Renal pelvis (tissue), 12 donors: Measurements from ENCODE around the gene UAP1L1. TPM values are rescaled to one million over a fixed set of nuclear protein-coding genes. Genes with fewer than 3 reads are reported as not detected.
"Not testable (repeated sequence)": the region's sequence is repeated elsewhere in the genome, so short reads cannot be mapped to it uniquely, and the experiment has no call there.

Experiments
- DNase-seq: peaks from one replicate; pipeline ENCODE4 v3.0.0-alpha.2; 2013
- long read RNA-seq, 16 experiments: transcript quantifications; one replicate each; lab custom pipeline, GENCODE V29; 2026
- polyA plus RNA-seq, 3 donors: library from polyadenylated mRNA; unstranded; fragments of 120-200 nt; gene quantifications; one replicate each; pipeline ENCODE4 v1.2.1, GENCODE V29; 2013; ENCODE audit not compliant: insufficient read length in 3 of 3

The UAP1L1 gene
- 1 to 10 TPM; 5.4 to 8.6 (median 6.3) TPM for polyA plus RNA-seq
- long read RNA-seq, donor 1, partial matches to known transcripts = 0 of 1 reads
- long read RNA-seq, donor 1, other reads (novel, unspliced or antisense) = 0 of 1 reads
- long read RNA-seq, donor 2 = 0 reads
- long read RNA-seq, donor 3 = 0 reads
- long read RNA-seq, donor 4 = 0 reads
- long read RNA-seq, donor 5, partial matches to known transcripts = 0 of 1 reads
- long read RNA-seq, donor 5, other reads (novel, unspliced or antisense) = 0 of 1 reads
- long read RNA-seq, donor 6 = 0 reads
- long read RNA-seq, donor 7, partial matches to known transcripts = 0 of 2 reads
- long read RNA-seq, donor 7, other reads (novel, unspliced or antisense) = 0 of 2 reads
- long read RNA-seq, donor 8 = 0 reads
- long read RNA-seq, donor 9 = 0 reads
- long read RNA-seq, donor 10 = 0 reads
- long read RNA-seq, donor 11 = 0 reads
- long read RNA-seq, donor 12 = 0 reads
- long read RNA-seq, donor 13 = 0 reads
- long read RNA-seq, donor 14 = 0 reads
- long read RNA-seq, donor 15, partial matches to known transcripts = 0 of 1 reads
- long read RNA-seq, donor 15, other reads (novel, unspliced or antisense) = 0 of 1 reads
- long read RNA-seq, donor 16 = 0 reads

DNA sequence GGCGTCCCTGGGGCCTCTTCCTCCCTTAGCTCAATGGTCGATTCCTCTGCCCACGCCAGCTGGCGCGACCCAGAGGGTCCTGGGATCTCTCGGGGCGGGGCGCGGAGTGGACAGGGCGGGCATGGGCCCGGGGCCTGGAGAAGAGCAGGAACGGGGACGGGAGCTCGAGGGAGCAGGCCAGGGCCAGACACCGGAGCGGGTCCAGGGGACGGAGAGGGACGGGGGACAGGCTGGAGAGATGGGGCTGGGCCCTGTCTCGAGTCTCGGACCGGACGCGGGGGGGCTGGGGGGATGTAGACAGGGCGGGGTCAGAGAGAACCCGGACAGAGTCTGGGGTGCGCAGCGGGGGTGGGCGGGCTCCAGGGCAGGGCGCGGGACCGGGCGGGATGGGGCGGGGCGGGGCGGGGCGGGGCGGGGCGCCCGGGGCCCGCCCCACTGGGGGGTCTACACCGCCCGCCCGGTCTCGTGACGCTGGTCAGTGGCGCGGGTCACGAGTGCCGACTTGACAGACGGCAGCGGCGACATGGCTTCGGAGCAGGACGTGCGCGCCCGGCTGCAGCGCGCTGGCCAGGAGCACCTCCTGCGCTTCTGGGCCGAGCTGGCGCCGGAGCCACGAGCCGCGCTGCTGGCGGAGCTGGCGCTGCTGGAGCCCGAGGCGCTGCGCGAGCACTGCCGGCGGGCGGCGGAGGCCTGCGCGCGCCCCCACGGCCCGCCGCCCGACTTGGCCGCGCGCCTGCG, at the start of gene UAP1L1:
TSS of gene UAP1L1 (plus strand) at position 508 of the 738 bp plus-strand sequence. CDS start at position 524, 16 bp downstream.
- DNase-seq = no peak

GRCh38 chr9:137028263-137029057, 48.9 kb upstream of the UAP1L1 start:
- no peak for DNase-seq

GRCh38 chr9:137029058-137029936, 48.0 kb upstream of the UAP1L1 start:
- DNase-seq = no peak

DNA sequence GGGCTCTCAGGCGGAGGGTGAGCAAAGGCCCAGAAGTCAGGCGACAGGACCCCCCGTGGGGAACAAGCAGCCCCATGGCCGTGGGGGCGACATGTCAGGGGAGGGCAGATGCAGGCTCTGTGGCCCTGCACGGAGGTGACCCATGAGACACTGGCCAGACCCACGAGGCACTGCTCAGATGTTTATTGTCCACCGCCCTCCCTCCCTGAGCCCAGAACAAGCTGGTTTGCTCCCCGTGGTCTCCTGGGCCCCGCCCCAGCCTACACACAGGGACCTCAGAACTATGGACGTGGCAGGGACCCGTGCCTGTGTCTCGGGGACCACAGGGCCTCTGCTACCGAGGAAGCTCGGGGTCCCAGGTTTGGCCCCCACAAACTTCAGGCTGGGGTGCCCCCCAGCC, 47.3 kb upstream of the UAP1L1 start:
- no peak for DNase-seq

DNA sequence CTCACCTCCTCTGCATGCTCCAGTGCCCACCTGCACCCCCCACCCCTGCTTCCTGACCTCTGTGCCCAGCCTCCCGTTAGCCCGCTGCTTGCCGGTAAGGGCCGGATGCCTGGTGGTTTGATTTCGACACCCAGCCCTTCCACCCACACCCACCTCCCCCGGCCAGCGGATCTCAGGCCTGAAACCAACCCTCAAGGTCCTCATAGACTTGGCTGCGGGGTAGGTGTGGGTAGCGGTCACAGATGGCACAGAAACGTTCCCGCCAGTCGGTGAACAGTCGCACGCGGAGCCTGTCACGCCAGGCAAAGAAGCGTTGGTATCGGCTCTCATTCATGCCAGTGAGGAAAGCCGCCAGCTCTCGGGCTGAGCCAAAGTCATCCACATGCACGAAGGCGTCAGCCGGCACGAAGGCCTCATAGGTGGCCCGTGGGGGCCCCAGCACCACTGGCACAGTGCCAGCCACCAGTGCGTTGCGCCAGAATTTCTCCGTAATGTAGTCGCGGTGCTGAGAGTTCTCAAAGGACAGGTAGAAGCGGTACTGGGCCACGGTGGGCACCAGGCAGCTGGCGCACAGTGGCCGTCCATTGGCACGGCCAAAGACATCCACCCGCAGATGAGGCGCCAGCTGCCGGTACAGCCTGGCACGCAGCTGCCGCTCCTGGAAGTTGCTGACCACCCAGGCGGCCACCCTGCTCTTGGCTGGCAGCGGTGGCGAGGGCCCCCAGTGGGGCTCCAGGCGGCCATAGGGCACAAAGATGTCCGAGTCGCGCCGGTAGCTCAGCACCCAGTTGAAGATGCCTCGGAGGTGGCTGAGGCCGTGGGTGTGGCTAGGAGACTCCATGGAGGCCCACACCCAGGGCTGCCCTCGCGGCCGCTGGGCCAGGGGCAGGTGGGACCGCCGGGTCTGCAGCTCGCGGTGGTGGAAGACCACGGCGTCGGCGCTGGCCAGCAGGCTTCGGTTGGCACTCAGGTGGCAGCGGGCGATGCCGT, 46.5 kb upstream of the UAP1L1 start:
- DNase-seq = no peak

- no peak for DNase-seq
Measured at GRCh38 chr9:137031904-137032640, 45.2 kb upstream of the UAP1L1 start, which contains the start of gene FUT7. TSS of gene FUT7 (minus strand) at chr9:137032088. CDS start at chr9:137031991, 97 bp downstream.

GRCh38 chr9:137032858-137033257, 44.5 kb upstream of the UAP1L1 start:
- no peak for DNase-seq

DNA sequence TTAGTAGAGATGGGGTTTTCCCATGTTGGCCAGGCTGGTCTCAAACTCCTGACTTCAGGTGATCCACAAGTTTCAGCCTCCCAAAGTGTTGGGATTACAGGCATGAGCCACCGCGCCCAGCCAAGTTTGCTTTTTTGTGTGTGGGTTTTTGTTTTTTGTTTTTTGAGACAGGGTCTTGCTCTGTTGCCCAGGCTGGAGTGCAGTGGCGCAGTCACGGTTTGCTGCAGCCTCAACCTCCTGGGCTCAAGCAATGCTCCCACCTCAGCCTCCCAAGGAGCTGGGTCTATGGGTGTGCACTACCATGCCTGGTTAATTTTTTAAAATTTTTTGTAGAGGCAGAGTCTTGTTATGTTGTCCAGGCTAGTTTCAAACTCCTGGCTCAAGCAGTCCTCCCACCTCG, 43.8 kb upstream of the UAP1L1 start:
- not testable (repeated sequence) for DNase-seq

DNA sequence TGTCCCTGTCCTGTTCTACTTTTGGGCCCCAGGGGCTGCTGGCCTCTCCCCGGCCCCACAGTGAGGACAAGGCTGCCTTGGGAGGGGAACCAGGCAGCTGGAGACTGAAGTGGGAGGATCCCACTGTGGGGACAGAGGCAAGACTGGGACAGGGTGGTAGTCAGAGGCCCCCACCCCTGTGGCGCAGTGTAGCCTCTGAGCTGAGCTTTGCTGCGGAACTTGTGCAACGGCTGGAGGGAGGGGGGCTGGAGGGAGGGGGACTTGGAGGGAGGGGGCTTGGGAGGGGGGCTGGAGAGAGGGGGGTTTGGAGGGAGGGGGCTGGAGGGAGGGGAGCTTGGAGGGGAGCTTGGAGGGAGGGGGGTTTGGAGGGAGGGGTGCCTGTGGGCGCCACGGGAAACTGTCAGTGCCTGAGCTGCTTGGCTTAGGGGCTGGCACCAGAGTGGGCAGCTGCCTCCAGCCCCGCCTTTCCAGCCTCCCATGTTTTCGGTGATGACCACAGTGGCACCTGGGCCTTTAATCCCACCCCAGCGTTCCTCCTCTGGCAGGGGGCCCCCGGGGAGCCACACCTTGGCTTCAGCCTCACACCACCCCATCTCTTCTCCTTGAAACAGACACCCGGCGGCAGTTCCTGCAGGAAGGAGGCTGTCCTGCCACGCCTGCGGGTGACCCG, 43.1 kb upstream of the UAP1L1 start:
- no peak for DNase-seq

DNA sequence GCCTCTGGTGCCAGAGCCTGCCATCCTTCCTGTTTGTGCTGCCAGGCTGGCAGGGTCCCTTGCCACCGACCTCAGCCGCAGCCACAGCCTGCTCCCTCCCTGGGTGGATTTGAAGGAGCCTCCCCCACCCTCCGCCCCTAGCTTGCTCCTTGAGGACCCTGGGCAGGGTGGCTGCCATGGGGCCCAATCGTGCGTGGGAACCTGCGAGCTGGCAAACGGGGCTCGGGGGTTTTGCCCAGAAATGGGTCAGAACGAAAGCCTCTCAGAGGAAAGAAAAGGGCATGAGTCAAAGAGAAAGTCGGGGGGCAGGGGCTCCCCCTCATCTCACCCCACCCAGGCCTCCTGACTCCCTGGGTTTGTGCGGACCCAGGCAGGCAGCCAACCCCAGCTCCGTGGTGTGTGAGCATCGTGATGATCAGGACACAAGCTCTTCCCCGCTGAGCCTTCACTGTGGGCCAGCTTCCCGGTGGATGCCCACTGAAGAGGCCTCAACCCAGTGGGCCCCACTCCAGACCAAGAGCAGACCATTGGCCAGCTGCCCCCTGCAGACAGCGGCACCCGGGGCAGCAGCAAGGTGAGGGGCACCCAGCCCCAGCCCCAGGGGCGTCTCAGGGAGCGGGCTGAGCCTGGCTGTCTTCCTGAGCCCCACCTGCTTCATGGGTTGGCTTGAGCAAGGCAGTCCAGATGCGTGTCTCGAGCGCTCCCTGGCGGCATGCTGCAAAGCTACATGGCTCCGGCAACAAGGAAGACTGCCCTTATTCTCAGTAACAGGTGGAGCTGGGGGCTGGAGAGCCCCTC, 42.4 kb upstream of the UAP1L1 start:
- DNase-seq = peak; percentile 77

DNA sequence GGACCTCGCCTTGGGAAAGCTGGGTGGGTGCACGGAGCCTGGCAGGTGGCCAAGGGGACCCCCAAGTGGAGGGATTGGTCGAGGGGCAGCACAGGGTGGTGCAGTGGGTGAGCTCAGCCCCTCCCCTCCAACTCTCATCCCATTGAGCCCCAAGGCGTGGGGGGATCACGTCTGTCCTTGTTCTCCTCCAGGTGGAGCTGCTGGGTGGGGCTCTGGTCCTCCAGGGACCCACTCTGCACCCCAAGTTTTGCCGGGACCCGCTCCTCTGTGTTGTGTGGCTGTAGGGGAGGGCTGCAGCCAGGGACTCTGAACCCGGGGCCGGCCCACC, 41.8 kb upstream of the UAP1L1 start:
- no peak for DNase-seq

GRCh38 chr9:137035937-137036336, 41.4 kb upstream of the UAP1L1 start:
- DNase-seq = no peak

- no peak for DNase-seq
Measured at GRCh38 chr9:137037035-137037434, 40.3 kb upstream of the UAP1L1 start.

DNA sequence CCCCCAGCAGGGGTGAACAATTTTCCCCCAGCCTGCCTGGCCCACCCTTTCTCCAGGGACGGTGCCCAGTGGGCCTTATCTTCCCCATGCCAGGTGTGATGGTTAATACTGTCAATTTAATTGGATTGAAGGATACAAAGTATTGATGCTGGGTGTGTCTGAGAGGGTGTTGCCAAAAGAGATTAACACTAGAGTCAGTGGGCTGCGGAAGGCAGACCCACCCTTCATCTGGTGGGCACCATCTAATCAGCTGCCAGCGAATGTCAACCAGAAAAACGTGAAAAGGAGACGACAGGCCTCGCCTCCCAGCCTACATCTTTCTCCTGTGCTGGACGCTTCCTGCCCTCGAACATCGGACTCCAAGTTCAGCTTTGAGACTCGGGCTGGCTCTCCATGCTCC, 39.8 kb upstream of the UAP1L1 start:
- DNase-seq = no peak

DNA sequence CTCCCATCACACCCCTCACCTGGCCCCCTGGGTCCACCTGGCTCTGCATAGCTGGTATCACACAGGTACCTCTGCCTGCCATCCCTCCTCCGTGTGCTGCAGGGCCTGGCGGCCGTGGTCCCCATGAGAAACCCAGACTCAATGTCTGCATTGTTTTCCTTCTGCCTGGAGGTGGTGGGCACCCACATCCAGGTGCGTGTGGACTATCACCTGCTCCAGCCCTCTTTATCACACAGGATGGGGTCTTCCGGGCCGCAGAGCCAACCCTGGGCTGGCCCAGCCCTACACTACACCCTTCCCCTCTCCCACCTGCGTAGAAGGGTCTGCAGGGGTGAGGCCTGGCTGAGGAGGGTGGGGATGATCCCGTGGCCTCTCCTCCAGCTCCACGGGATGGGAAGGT, 38.4 kb upstream of the UAP1L1 start:
- no peak for DNase-seq

DNA sequence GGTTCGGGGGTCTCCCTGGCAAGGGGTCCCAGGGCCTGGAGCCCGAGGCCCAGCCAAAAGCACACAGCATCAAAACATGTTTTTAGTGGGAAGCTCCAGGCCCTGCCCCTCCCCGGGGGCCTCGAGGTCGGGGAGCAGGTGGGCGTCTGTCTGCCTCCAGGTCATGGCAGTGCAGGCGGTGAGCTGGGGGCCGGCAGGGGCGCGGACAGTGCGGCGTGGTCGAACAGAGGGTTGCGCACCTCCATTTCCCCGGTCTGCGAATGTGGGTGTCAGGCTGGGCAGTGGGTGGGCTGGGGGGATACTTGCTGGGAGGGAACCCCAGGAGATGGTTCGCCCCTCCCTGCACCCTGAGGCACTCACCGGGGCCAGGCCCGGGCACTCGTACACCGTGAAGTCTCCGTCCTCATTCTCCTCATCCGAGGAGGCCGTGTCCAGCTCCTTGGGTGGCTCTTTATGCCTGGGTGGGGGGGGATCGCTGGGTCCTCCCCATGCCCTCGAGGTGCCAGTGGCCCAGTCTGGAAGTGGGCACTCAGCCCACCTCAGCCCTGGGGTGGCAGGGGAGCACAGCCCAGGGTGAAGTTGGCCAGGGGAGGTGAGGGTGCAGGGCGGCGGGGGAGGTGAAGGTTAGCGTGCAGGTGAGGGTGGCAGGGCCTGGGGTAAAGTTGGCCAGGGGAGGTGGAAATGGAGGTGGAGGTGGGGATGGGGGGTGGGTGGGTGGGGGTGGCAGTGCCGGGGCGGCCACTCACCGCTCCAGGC, 37.5 kb upstream of the UAP1L1 start:
- no peak for DNase-seq

GRCh38 chr9:137040568-137040967, 36.7 kb upstream of the UAP1L1 start:
- no peak for DNase-seq
